ENCODE results near the gene BCL2L13. TPM values are rescaled to one million over a fixed set of nuclear protein-coding genes. Genes with fewer than 3 reads are reported as not detected.

The BCL2L13 gene
- total and polyA plus RNA-seq, 2 experiments from 2014 or later = 34.4 to 38.6 TPM

GRCh38 chr22:17627961-17628405 lies 10.6 kb upstream of the BCL2L13 start:
- Histone ChIP-seq H3K27me3 (no peaks in the 10 kb centered on the region), H3K27ac (peak overlapping the region; percentile 92), H3K4me1 (ENCODE audit: insufficient read depth) (peaks cover 19% of the 10 kb centered on the region), H3K79me2 (peaks cover 55% of the 10 kb centered on the region), H3K4me2 (peak overlapping the region; percentile 93), H3K9me2 (replicated peaks; ENCODE audit: insufficient read depth) (no peaks in the 10 kb centered on the region), H3K36me3 (replicated peaks; ENCODE audit: insufficient read depth, low read depth) (no peaks in the 10 kb centered on the region), H2AFZ (peak overlapping the region; percentile 30), H4K20me1 (ENCODE audit: insufficient read depth, poor library complexity, severe bottlenecking) (peaks cover 27% of the 10 kb centered on the region), H3K9me3 (ENCODE audit: low read depth) (no peaks in the 10 kb centered on the region), H3K4me3 (peak overlapping the region; percentile 74)
- no peak for DNase-seq (ENCODE audit: low spot score)
- 21% methylated on average over 24 of the region's 24 CpGs for WGBS (ENCODE audit: low lambda C conversion rate, missing lambda C conversion rate)
- TF ChIP-seq CTCF (IDR thresholded peaks at IDR 0.05; ENCODE audit: poor library complexity) = no peak
- TF ChIP-seq EZH2phosphoT487 (IDR thresholded peaks at IDR 0.05; ENCODE audit: low read depth, severe bottlenecking, unreplicated experiment) = no peak
- no peak for TF ChIP-seq EZH2 (IDR thresholded peaks at IDR 0.05; ENCODE audit: borderline replicate concordance)

- Histone ChIP-seq H3K9me2 (replicated peaks; ENCODE audit: insufficient read depth) (no peaks in the 10 kb centered on the region), H3K9me3 (ENCODE audit: low read depth) (no peaks in the 10 kb centered on the region), H3K79me2 (peaks cover 49% of the 10 kb centered on the region), H2AFZ (peak within 1 kb of the TSS; percentile 31), H3K27ac (peak within 1 kb of the TSS; percentile 92), H3K27me3 (no peaks in the 10 kb centered on the region), H3K4me1 (ENCODE audit: insufficient read depth) (peaks cover 22% of the 10 kb centered on the region), H3K36me3 (replicated peaks; ENCODE audit: insufficient read depth, low read depth) (no peaks in the 10 kb centered on the region), H3K4me3 (peak within 1 kb of the TSS; percentile 74), H4K20me1 (ENCODE audit: insufficient read depth, poor library complexity, severe bottlenecking) (peaks cover 25% of the 10 kb centered on the region), H3K4me2 (peak within 1 kb of the TSS; percentile 93)
- TF ChIP-seq EZH2 (IDR thresholded peaks at IDR 0.05; ENCODE audit: borderline replicate concordance) (no peak), EZH2phosphoT487 (IDR thresholded peaks at IDR 0.05; ENCODE audit: low read depth, severe bottlenecking, unreplicated experiment) (no peak), CTCF (IDR thresholded peaks at IDR 0.05; ENCODE audit: poor library complexity) (no peak)
- DNase-seq (ENCODE audit: low spot score) = peak; percentile 98
- under 1% methylated on average over 45 of the region's 45 CpGs for WGBS (ENCODE audit: low lambda C conversion rate, missing lambda C conversion rate)
Measured at GRCh38 chr22:17628406-17629172, 10.0 kb upstream of the BCL2L13 start, which contains the start of gene ATP6V1E1. Gene ATP6V1E1 (minus strand): TSS chr22:17628749. CDS start chr22:17628635, 114 bp downstream.

GRCh38 chr22:17629173-17629489 lies 9.4 kb upstream of the BCL2L13 start:
- H3K36me3 ChIP-seq (replicated peaks; ENCODE audit: insufficient read depth, low read depth) = no peaks in the 10 kb centered on the region
- H3K9me3 ChIP-seq (ENCODE audit: low read depth) = no peaks in the 10 kb centered on the region
- H3K27me3 ChIP-seq = no peaks in the 10 kb centered on the region
- TF ChIP-seq EZH2 (IDR thresholded peaks at IDR 0.05; ENCODE audit: borderline replicate concordance) (no peak), CTCF (IDR thresholded peaks at IDR 0.05; ENCODE audit: poor library complexity) (no peak), EZH2phosphoT487 (IDR thresholded peaks at IDR 0.05; ENCODE audit: low read depth, severe bottlenecking, unreplicated experiment) (no peak)
- WGBS (ENCODE audit: low lambda C conversion rate, missing lambda C conversion rate) = 0% methylated on average over 1 of the region's 1 CpG
- H3K4me3 ChIP-seq = peak overlapping the region; percentile 37
- H3K4me2 ChIP-seq = peak overlapping the region; percentile 75
- H3K4me1 ChIP-seq (ENCODE audit: insufficient read depth) = peaks cover 27% of the 10 kb centered on the region
- H2AFZ ChIP-seq = peak overlapping the region; percentile 31
- H3K9me2 ChIP-seq (replicated peaks; ENCODE audit: insufficient read depth) = no peaks in the 10 kb centered on the region
- H3K27ac ChIP-seq = peak overlapping the region; percentile 92
- H3K79me2 ChIP-seq = peaks cover 44% of the 10 kb centered on the region
- H4K20me1 ChIP-seq (ENCODE audit: insufficient read depth, poor library complexity, severe bottlenecking) = peaks cover 23% of the 10 kb centered on the region
- no peak for DNase-seq (ENCODE audit: low spot score)

All from hepatocyte (in vitro differentiated cells).